T-helper 1 cell treated with Interleukin-12 subunit alpha and Interleukin-12 subunit beta and Interleukin-4 antibody, amounts not matched to agents 30 μg/mL and 1 μg/mL, for 36 hours (primary cell): ENCODE measurements around the gene SETD1B.
"Not testable (repeated sequence)": the region's sequence is repeated elsewhere in the genome, so short reads cannot be mapped to it uniquely, and the experiment has no call there.

Source experiments
- H3K27ac Mint-ChIP-seq: one replicate; pipeline ENCODE4 v1.8.0; 2021; ENCODE audit warnings: mild to moderate bottlenecking, mixed read lengths
- H3K27me3 Mint-ChIP-seq: one replicate; pipeline ENCODE4 v1.8.0; 2021; ENCODE audit warnings: low read depth, mixed read lengths
- H3K36me3 Mint-ChIP-seq: one replicate; pipeline ENCODE4 v1.8.0; 2021; ENCODE audit warnings: low read depth, mixed read lengths
- H3K4me1 Mint-ChIP-seq: one replicate; pipeline ENCODE4 v1.8.0; 2021; ENCODE audit warnings: low read depth, mixed read lengths
- H3K4me3 Mint-ChIP-seq: one replicate; pipeline ENCODE4 v1.8.0; 2021; ENCODE audit warnings: mild to moderate bottlenecking, moderate library complexity, mixed read lengths
- H3K9me3 Mint-ChIP-seq: one replicate; pipeline ENCODE4 v1.8.0; 2021; ENCODE audit warnings: mixed read lengths

Gene SETD1B

GRCh38 chr12:121803861-121804416 is at the start of gene SETD1B:
TSS of gene SETD1B (plus strand) at chr12:121804009. CDS start at chr12:121804738, 729 bp downstream.
- Mint-ChIP-seq H3K4me1 (peaks cover 29% of the 10 kb centered on the region), H3K9me3 (no peaks in the 10 kb centered on the region), H3K4me3 (peak within 1 kb of the TSS; percentile 90), H3K27me3 (no peaks in the 10 kb centered on the region), H3K27ac (peak within 1 kb of the TSS; percentile 96), H3K36me3 (peaks cover 35% of the 10 kb centered on the region)

DNA sequence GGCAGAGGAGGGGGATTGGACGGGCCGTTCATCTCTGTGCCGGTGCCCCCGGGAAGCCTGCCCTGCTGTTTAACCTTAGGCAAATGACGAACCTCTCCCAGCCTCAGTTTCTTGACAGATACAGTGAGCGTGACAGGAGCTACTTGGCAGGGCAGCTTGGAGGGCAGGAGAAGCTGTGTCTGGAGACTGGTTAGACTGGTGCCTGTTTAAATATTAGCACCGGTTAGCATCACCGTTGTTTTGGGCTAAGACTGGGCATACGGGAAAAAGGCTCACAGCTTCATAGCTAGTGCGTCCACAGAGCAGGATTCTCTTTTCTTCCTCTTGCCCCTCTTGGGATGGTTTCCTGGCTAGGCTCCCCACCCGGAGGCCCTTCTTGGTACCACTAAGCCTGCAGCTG is 49.0 kb upstream of the SETD1B start:
- Mint-ChIP-seq H3K9me3 (peaks cover 4% of the 10 kb centered on the region), H3K27ac (no peak overlapping the region), H3K4me1 (peaks cover 9% of the 10 kb centered on the region), H3K27me3 (no peaks in the 10 kb centered on the region), H3K36me3 (peaks cover 14% of the 10 kb centered on the region), H3K4me3 (no peak overlapping the region)

- peaks cover 9% of the 10 kb centered on the region for H3K4me1 Mint-ChIP-seq
- H3K36me3 Mint-ChIP-seq = peaks cover 10% of the 10 kb centered on the region
- no peak overlapping the region for H3K4me3 Mint-ChIP-seq
- H3K27me3 Mint-ChIP-seq = no peaks in the 10 kb centered on the region
- no peaks in the 10 kb centered on the region for H3K9me3 Mint-ChIP-seq
- no peak overlapping the region for H3K27ac Mint-ChIP-seq
Measured at GRCh38 chr12:121755591-121755990, 48.2 kb upstream of the SETD1B start.

- H3K27ac Mint-ChIP-seq, H3K4me3 Mint-ChIP-seq, H3K4me1 Mint-ChIP-seq, H3K9me3 Mint-ChIP-seq, H3K27me3 Mint-ChIP-seq, H3K36me3 Mint-ChIP-seq: not testable (repeated sequence)
Measured at GRCh38 chr12:121758536-121758935, 45.3 kb upstream of the SETD1B start.

GRCh38 chr12:121762269-121762668 is 41.5 kb upstream of the SETD1B start:
- Mint-ChIP-seq H3K4me3 (no peak overlapping the region), H3K36me3 (no peaks in the 10 kb centered on the region), H3K9me3 (no peaks in the 10 kb centered on the region), H3K27ac (no peak overlapping the region), H3K4me1 (no peaks in the 10 kb centered on the region), H3K27me3 (no peaks in the 10 kb centered on the region)

DNA sequence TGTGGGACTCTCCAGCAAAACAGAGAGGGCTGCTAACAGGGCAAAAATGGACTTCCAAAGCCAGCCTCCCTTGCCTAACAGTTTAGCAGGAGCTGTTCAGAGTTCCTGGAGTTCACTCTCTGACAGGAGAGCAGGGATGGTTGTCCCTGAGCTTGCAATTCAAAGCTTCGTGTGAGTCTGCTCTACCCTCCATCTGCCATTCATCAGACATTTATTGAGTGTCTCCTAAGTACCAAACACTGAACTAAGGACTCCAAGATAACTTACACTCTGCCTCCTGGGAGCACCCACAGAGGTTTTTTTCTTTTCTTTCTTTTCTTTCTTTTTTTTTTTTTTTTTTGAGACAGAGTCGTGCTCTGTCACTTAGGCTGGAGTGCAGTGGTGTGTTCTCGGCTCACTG is 39.0 kb upstream of the SETD1B start:
- no peaks in the 10 kb centered on the region for H3K4me1 Mint-ChIP-seq
- no peak overlapping the region for H3K27ac Mint-ChIP-seq
- no peak overlapping the region for H3K4me3 Mint-ChIP-seq
- no peaks in the 10 kb centered on the region for H3K9me3 Mint-ChIP-seq
- H3K27me3 Mint-ChIP-seq = no peaks in the 10 kb centered on the region
- H3K36me3 Mint-ChIP-seq = no peaks in the 10 kb centered on the region

- no peak overlapping the region for H3K27ac Mint-ChIP-seq
Measured at GRCh38 chr12:121765573-121765972, 38.2 kb upstream of the SETD1B start.

GRCh38 chr12:121766290-121767039 is 37.3 kb upstream of the SETD1B start:
- no peaks in the 10 kb centered on the region for H3K9me3 Mint-ChIP-seq
- no peaks in the 10 kb centered on the region for H3K27me3 Mint-ChIP-seq
- H3K4me3 Mint-ChIP-seq = no peak overlapping the region
- H3K27ac Mint-ChIP-seq = no peak overlapping the region
- no peaks in the 10 kb centered on the region for H3K36me3 Mint-ChIP-seq
- no peaks in the 10 kb centered on the region for H3K4me1 Mint-ChIP-seq

More at GRCh38 chr12:121765573-121765972, 38.2 kb upstream of the SETD1B start:
- Mint-ChIP-seq H3K9me3 (no peaks in the 10 kb centered on the region), H3K4me1 (no peaks in the 10 kb centered on the region), H3K27me3 (no peaks in the 10 kb centered on the region), H3K36me3 (no peaks in the 10 kb centered on the region), H3K4me3 (no peak overlapping the region)

DNA sequence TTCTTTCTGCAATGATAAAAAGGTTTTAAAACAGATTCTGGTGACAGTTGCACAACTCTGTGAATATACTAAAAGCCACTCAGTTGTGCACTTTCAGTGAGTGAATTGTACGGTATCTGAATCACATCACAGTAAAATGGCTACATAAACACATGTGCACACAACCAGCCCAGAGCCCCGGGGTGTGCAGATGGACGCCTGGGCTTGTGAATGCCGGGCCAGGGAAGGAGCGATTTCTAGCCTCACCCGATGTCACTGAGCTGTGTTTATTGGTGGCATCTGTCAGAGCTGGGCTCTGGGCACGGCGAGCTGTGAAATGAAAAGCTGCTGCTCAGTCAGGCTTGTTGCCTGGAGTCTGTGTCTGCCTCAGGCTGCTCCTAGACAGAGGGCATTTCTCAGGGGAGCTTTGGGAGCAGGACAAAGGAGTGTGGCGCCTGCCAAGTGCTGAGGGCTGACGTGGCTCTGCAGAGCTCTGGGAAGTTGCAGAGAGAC is 36.2 kb upstream of the SETD1B start:
- Mint-ChIP-seq H3K4me3 (no peak overlapping the region), H3K9me3 (no peaks in the 10 kb centered on the region), H3K36me3 (no peaks in the 10 kb centered on the region), H3K27me3 (no peaks in the 10 kb centered on the region), H3K27ac (no peak overlapping the region), H3K4me1 (no peaks in the 10 kb centered on the region)

DNA sequence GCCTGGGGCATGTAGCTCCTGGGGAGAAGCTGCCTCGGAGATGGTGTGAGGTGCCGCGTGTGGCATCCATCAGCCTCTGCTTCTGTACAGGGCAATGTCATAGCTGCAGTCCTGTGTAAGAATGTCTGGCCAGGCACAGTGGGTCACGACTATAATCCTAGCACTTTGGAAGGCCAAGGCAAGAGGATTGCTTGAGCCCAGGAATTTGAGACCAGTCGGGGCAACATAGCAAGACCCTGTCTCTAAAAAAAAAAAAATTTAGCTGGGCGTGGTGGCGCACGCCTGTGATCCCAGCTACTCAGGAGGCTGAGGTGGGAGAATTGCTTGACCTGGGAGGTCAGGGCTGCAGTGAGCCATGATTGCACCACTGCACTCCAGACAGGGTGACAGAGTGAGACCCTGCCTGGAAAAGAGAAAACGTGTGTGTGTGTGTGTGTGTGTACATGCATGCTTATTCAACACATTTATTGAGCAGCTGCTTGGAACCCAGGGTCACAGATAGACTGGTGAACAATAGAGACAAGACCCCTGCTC is 34.4 kb upstream of the SETD1B start:
- no peaks in the 10 kb centered on the region for H3K36me3 Mint-ChIP-seq
- no peak overlapping the region for H3K27ac Mint-ChIP-seq
- no peak overlapping the region for H3K4me3 Mint-ChIP-seq
- no peaks in the 10 kb centered on the region for H3K9me3 Mint-ChIP-seq
- H3K27me3 Mint-ChIP-seq = no peaks in the 10 kb centered on the region
- H3K4me1 Mint-ChIP-seq = peaks cover 6% of the 10 kb centered on the region

- Mint-ChIP-seq H3K9me3 (no peaks in the 10 kb centered on the region), H3K4me3 (no peak overlapping the region), H3K27ac (no peak overlapping the region), H3K4me1 (peaks cover 6% of the 10 kb centered on the region), H3K27me3 (no peaks in the 10 kb centered on the region), H3K36me3 (no peaks in the 10 kb centered on the region)
Measured at GRCh38 chr12:121769831-121770301, 33.9 kb upstream of the SETD1B start.

DNA sequence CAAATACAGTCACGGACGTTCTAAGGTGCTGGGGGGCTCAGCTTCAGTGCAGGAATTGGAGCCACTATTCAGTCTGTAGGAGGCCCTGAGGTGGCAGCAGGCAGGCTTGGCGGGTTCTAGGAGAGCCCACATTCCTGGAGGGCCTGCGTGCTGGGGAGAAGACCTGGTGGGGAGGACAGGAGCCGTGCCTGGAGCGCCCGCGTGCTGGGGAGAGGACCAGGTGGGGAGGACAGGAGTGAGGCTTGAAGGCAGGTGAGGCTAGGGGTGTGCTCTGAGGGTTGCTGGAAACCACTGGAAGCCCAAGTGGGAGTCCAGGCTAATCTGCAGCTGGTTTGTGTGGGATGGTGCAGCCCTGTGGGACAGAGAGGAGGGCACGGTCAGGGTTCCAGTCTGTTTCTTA is 33.4 kb upstream of the SETD1B start:
- H3K9me3 Mint-ChIP-seq = no peaks in the 10 kb centered on the region
- H3K27ac Mint-ChIP-seq = no peak overlapping the region
- H3K36me3 Mint-ChIP-seq = no peaks in the 10 kb centered on the region
- peaks cover 6% of the 10 kb centered on the region for H3K4me1 Mint-ChIP-seq
- no peak overlapping the region for H3K4me3 Mint-ChIP-seq
- H3K27me3 Mint-ChIP-seq = no peaks in the 10 kb centered on the region

DNA sequence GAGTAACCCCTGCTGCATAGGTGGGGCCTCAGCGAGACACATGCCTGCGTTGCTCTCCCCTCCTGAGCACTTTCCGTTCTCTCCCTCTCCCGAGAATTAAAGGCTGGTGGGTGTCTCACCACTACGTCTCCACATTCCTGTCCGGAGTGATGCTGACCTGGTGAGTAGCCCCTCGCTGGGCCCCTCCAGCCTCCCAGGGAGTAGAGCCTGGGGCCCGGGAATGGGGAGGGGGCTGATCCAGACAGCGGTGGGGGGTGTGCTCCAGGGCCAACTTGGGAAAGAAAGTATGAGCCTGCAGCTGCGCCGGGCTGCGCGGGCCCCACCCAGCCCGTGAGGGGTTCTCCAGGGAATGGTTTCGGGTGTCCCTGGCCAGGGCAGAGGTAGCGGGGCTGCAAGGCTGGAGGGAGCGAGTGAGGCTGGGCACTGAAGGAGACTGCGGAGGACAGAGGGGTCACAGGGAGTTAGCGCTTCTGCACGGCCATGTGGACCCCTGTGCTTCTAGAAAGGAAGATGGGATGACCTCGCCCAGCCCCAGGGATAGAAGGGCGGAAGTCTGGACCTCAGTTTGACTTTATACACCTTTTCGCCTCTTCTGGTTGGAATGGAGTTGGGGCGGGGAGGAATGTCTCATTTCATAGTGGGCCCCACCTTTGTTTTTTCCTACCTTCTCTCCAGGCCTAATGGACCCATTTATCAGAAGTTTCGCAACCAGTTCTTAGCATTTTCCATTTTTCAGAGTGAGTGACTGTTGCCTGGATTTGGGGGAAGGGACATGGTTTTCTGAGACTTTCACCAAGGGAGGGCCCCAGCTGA is 32.8 kb upstream of the SETD1B start:
- Mint-ChIP-seq H3K9me3 (no peaks in the 10 kb centered on the region), H3K27ac (no peak overlapping the region), H3K27me3 (no peaks in the 10 kb centered on the region), H3K4me1 (peaks cover 6% of the 10 kb centered on the region), H3K4me3 (no peak overlapping the region), H3K36me3 (no peaks in the 10 kb centered on the region)

- Mint-ChIP-seq H3K4me1 (peaks cover 6% of the 10 kb centered on the region), H3K27ac (no peak overlapping the region), H3K27me3 (no peaks in the 10 kb centered on the region), H3K36me3 (no peaks in the 10 kb centered on the region), H3K9me3 (no peaks in the 10 kb centered on the region), H3K4me3 (no peak overlapping the region)
Measured at GRCh38 chr12:121773011-121773777, 30.6 kb upstream of the SETD1B start.
